Activated naive CD4-positive, alpha-beta T cell treated with anti-CD3 and anti-CD28 coated beads, Interleukin-2, amount 50 U/mL, for 24 hours (primary cell): ENCODE measurements around the gene PSTPIP1.

ENCODE experiments used
- H3K27ac Mint-ChIP-seq: one replicate; pipeline ENCODE4 v1.8.0; 2021; ENCODE audit warnings: mild to moderate bottlenecking, mixed read lengths
- H3K27me3 Mint-ChIP-seq: one replicate; pipeline ENCODE4 v1.8.0; 2021; ENCODE audit warnings: mixed read lengths
- H3K36me3 Mint-ChIP-seq: one replicate; pipeline ENCODE4 v1.8.0; 2021; ENCODE audit warnings: mixed read lengths
- H3K4me1 Mint-ChIP-seq: one replicate; pipeline ENCODE4 v1.8.0; 2021; ENCODE audit warnings: mixed read lengths
- H3K4me3 Mint-ChIP-seq: one replicate; pipeline ENCODE4 v1.8.0; 2021; ENCODE audit warnings: mild to moderate bottlenecking, mixed read lengths
- H3K9me3 Mint-ChIP-seq: one replicate; pipeline ENCODE4 v1.8.0; 2021; ENCODE audit warnings: mixed read lengths

The PSTPIP1 gene

DNA sequence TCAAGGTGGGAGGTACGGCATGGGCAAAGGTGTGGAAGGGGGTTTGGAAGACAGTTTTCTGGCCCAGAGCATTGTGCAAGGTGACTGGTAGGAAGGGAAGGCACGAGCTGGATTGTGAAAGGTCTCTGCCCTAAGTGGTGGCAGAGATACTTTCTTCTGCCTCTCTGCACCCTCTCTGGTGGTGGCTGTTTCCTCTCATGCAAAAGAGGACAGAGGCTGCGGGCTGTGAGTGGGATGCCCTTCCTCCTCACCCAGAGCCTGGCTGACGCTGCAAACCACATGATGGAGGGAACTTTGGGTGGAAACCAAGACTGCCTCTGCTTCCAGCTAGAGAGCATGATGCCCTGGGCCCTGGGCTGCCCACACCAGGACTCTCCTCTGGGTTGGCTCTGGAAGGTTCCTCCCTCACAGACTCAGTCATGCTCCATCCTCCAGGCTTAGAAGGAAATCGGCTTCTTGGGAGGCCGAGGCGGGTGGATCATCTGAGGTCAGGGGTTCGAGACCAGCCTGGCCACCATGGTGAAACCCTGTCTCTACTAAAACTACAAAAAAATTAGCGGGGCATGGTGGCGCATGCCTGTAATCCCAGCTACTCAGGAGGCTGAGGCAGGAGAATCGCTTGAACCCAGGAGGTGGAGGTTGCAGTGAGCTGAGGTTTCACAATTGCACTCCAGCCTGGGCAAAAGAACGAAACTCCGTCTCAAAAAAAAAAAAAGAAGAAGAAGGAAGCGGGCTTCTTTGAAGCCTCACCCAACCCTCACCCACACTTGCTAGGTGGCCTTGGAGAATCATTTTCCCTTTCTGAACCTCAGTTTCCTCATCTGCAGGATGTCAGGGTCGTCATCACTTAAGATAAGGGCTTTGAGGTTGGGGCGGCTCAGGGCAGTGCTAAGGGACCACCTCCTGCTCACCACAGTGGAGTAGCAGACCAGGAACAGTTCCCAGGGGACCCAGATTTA lies 8.3 kb downstream of the PSTPIP1 start:
- Mint-ChIP-seq H3K9me3 (no peaks in the 10 kb centered on the region), H3K27me3 (no peaks in the 10 kb centered on the region), H3K36me3 (peaks cover 8% of the 10 kb centered on the region), H3K27ac (peak overlapping the region; percentile 92), H3K4me1 (peaks cover 87% of the 10 kb centered on the region), H3K4me3 (peak overlapping the region; percentile 63)

DNA sequence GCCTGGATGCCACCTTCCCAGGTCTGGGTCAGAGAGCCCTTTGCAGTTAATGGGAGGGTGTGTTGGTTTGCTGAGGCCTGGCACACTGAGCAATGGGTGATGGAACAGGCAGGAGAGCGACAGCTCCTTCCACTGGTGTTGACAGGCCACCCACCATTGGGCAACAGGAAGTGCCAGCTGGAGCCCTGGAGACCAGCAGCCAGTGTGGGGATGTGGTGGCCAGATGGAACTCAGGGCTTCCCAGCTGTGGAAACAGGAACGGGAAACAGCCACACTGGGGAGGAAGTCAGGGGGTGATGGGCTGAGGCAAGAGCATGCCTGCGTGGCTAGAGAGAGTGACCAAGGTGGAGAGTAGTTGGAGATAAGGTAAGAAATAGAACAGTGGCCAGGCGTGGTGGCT lies 9.3 kb downstream of the PSTPIP1 start:
- Mint-ChIP-seq H3K27ac (peak overlapping the region; percentile 97), H3K4me3 (peak overlapping the region; percentile 30), H3K36me3 (peaks cover 8% of the 10 kb centered on the region), H3K27me3 (no peaks in the 10 kb centered on the region), H3K4me1 (peaks cover 84% of the 10 kb centered on the region), H3K9me3 (no peaks in the 10 kb centered on the region)

DNA sequence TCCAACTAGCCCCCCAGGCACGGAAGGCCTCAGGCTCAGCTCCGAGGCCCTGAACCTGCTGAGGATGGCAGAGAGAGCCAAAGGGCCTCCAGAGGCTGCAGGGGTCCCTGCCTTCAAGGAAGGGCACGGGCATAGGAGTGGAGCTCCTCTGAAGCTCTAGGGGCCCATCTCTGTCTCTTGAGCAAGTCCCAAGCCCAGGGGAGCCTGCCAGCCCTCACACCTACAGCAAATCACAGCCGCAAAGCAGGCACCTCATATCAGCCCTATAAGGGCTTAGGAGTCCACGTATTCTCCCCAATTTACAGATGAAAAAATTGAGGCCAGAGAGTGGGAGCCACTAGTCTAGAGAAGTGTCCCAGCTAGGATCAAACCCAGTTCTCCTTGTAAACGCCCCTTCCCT lies 14.2 kb downstream of the PSTPIP1 start:
- Mint-ChIP-seq H3K4me1 (peaks cover 82% of the 10 kb centered on the region), H3K36me3 (peaks cover 5% of the 10 kb centered on the region), H3K9me3 (no peaks in the 10 kb centered on the region), H3K4me3 (no peak overlapping the region), H3K27me3 (no peaks in the 10 kb centered on the region), H3K27ac (peak overlapping the region; percentile 55)

DNA sequence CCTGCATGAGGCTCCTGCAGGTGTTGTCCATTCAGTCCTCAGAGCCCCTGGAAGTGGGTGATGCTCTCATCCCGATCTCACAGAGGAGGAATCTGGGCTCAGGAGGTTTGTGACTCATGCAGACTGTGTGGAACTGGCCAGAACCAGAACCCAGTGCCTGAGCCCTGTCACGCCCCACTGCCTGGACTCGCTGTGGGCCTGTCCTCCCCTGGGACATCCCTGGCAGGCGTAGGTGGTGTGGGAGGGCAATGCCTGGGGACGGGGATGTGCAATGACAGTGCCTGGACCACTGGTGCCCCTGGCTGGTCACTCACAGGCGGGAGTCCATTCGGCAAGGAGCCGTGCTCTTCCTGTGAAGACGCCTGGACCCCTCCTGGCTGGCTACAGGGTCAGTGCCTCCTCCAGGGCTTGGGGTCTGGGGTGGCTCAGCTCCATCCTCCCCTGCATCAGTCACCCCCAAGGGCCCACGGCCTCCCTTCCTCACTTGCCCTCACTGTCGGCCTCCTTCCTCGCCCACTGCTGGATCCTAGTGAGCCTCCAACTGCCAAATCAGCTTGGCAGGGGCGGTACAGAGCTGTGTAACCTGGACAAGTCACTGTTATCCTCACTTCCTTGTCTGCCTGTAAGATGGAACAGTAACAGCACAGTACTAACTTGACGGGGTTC lies 14.9 kb downstream of the PSTPIP1 start:
- Mint-ChIP-seq H3K27me3 (no peaks in the 10 kb centered on the region), H3K27ac (peak overlapping the region; percentile 90), H3K36me3 (peaks cover 2% of the 10 kb centered on the region), H3K4me3 (no peak overlapping the region), H3K9me3 (no peaks in the 10 kb centered on the region), H3K4me1 (peaks cover 82% of the 10 kb centered on the region)

DNA sequence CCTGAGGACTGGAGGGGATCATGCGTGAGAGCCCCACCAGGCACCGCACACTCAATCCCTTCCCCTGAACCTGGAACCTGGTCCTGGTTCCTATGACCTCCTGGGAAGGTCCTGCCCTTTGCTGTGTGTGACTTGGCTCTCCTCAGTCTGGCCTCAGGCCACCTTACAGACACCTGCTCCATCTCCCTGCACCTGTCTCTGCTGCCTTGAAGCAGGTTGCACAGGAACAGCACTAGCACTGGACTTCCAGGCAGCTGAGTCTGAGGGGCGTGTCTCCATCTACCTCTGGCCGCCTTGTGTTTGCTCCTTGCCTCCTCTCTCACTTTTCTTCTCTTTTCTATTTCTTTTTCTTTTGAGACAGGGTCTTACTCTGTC lies 15.4 kb downstream of the PSTPIP1 start:
- Mint-ChIP-seq H3K36me3 (peaks cover 2% of the 10 kb centered on the region), H3K4me1 (peaks cover 84% of the 10 kb centered on the region), H3K4me3 (no peak overlapping the region), H3K9me3 (no peaks in the 10 kb centered on the region), H3K27ac (peak overlapping the region; percentile 90), H3K27me3 (no peaks in the 10 kb centered on the region)

DNA sequence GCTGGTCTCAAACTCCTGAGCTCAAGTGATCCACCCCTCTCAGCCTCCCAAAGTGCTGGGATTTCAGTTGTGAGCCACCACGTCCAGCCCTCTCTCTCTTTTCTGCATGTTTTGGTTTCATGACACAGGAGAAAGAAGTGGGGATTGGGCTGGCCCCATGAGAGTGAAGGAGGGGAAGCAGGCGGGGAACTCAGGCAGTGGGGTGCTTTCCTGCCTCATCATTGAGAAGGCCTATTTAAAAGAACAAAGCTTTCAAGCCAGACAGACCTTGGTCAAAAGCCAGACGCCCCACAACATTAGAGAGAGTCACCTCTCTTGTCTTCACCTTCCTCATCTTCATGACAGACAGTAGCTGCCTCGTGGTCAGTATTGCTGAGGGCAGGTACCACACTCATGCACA lies 15.9 kb downstream of the PSTPIP1 start:
- no peaks in the 10 kb centered on the region for H3K27me3 Mint-ChIP-seq

DNA sequence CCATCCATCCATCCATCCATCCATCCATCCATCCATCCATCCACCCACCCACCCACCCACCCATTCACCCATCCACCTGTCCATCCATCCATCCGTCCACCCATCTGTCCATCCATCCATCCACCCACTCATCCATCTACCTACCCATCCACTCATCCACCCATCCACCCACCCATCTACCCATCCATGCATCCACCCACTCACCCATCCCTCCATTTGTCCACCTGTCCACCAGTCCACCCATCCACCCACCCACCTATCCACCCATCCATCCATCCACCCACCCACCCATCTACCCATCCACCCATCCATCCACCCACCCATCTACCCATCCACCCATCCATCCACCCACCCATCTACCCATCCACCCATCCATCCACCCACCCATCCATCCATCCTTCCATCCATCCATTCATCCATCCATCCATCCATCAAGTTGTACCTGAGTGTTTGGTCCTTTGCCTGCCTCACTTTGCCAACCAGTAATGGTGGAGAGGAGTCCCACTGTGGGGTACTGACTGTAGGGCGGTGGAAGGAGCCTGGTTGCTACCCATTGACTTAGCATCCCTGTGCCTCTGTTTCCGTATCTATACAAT lies 17.3 kb downstream of the PSTPIP1 start:
- no peak overlapping the region for H3K4me3 Mint-ChIP-seq
- H3K9me3 Mint-ChIP-seq, result no peaks in the 10 kb centered on the region

More for the DNA sequence above, 15.9 kb downstream of the PSTPIP1 start:
- Mint-ChIP-seq H3K4me1 (peaks cover 84% of the 10 kb centered on the region), H3K9me3 (no peaks in the 10 kb centered on the region), H3K36me3 (peaks cover 2% of the 10 kb centered on the region), H3K4me3 (no peak overlapping the region), H3K27ac (peak overlapping the region; percentile 88)

DNA sequence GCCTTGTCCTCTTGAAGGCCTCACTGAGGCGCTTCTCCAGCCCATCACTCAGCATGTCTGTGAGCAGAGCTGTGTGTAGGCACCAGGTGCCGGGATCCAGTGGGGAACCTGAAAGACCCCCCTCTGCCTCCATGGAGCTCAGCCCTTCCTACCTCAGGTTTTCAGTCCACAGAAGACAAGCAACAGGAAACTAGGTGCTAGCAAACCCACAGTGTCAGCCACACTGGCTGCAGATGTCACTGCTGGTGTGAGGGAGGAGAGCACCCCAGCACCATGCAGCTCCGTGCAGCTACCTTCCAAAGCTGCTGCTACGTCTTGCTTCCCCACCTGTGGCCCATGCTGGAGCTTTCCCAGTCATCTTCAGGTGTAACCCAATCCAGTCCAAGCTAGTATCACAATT lies 17.9 kb downstream of the PSTPIP1 start:
- Mint-ChIP-seq H3K27ac (peak overlapping the region; percentile 98), H3K27me3 (no peaks in the 10 kb centered on the region), H3K36me3 (peaks cover 1% of the 10 kb centered on the region), H3K4me3 (peak overlapping the region; percentile 78), H3K9me3 (no peaks in the 10 kb centered on the region), H3K4me1 (peaks cover 80% of the 10 kb centered on the region)

More for the DNA sequence above, 17.3 kb downstream of the PSTPIP1 start:
- no peaks in the 10 kb centered on the region for H3K36me3 Mint-ChIP-seq
- peaks cover 76% of the 10 kb centered on the region for H3K4me1 Mint-ChIP-seq
- no peaks in the 10 kb centered on the region for H3K27me3 Mint-ChIP-seq
- H3K27ac Mint-ChIP-seq, result peak overlapping the region; percentile 49

DNA sequence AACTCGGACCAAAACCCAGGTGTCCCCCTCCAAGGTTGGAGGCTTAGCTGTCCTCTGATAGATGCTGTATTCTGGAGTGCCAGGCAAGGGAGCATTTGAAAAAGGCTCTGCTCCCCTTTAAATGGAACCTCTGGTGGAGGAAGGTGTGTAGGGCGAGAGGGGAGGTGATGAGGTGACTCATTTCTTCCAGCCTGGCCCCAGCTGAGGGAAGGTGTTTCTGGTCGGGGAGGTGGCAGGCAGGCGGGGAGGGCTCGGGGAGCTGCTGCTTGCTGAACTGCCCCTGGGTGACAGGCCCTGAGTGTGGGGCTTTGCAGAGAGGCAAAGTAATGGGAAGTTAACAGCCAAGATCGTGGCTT lies 18.8 kb downstream of the PSTPIP1 start:
- Mint-ChIP-seq H3K4me1 (peaks cover 87% of the 10 kb centered on the region), H3K4me3 (peak overlapping the region; percentile 78), H3K27me3 (no peaks in the 10 kb centered on the region), H3K9me3 (no peaks in the 10 kb centered on the region), H3K27ac (peak overlapping the region; percentile 98), H3K36me3 (peaks cover 3% of the 10 kb centered on the region)

DNA sequence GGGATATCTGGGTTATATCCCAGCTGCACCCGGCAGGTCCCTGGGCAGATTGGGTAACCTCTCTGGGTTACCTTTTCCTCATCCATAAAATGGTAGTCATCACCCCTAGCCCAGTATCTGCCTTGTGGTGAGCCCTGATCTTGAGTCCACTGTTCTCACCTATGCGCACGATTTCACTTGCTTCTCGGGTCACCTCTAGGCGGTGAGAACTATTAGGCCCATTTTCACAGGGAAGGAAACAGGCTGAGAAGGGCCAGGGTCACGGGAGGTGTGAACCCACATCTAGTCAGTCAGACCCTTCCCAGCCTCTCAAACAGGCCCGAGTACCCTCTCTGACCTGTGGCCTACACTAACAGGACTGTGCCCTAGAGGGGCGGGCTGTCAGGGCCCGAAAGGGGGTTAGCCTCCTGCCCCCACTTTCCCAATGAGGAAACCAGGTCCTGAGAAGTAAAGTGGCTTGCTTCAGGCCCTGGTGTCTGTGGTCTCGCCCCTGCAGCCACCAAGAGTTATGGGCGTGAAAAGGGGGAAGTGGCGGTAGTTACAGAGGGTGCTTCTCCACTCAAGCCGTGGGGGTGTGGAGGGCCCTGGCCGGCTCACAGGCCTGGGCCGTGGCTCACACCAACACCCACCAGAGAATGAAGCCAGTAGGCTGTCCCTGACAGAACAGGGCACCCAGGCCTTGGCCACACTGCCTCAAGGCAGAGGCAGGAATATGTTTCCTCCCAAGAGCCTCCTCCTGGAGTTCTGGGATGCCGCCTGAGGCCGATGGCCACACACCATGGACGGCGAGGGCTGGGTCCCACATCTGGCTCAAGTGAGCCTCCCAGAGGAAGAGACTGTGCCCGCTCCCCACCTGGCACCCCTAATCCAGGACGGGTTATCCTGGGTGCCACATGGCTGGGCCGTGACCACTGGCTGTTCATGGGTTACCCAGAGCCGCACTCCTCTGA lies 19.5 kb downstream of the PSTPIP1 start:
- Mint-ChIP-seq H3K27ac (peak overlapping the region; percentile 98), H3K4me3 (peak overlapping the region; percentile 78), H3K27me3 (no peaks in the 10 kb centered on the region), H3K9me3 (no peaks in the 10 kb centered on the region), H3K36me3 (peaks cover 3% of the 10 kb centered on the region), H3K4me1 (peaks cover 84% of the 10 kb centered on the region)

DNA sequence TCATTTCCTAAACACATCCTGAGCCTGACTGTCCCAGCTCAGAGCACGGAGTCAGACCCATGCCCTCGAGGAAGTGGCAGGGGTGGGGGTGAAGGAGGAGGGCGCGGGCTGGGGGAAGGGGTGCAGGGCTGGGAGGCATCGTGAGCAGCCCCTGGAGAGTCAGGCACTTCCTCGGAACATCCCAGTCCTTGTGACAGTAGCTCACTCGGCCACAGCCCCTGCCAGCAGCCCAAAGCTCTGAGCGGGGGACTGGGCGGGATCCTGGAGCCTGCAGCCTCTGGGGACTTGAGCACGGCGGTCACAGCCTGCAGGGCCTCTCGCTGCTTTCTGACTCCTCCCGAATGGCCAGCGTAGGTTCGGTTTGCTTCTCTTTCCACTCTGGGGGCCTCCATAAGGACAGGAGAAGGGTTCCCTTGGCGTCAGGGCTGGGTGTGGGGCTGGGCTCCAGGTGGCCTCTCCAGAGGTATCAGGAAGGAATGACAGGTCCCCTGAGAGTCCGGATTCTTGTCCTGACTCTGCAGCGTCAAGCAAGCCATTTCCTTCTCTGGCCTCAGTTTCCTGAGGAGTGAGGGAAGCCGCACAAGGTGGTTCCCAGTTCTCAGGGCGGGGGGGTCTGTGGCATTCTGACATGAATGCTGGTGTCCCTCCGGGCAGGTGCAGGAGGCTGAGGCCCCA lies 20.9 kb downstream of the PSTPIP1 start:
- peak overlapping the region; percentile 52 for H3K27ac Mint-ChIP-seq
- peaks cover 85% of the 10 kb centered on the region for H3K4me1 Mint-ChIP-seq
- H3K36me3 Mint-ChIP-seq, result peaks cover 5% of the 10 kb centered on the region
- no peak overlapping the region for H3K4me3 Mint-ChIP-seq
- H3K9me3 Mint-ChIP-seq, result no peaks in the 10 kb centered on the region
- no peaks in the 10 kb centered on the region for H3K27me3 Mint-ChIP-seq

DNA sequence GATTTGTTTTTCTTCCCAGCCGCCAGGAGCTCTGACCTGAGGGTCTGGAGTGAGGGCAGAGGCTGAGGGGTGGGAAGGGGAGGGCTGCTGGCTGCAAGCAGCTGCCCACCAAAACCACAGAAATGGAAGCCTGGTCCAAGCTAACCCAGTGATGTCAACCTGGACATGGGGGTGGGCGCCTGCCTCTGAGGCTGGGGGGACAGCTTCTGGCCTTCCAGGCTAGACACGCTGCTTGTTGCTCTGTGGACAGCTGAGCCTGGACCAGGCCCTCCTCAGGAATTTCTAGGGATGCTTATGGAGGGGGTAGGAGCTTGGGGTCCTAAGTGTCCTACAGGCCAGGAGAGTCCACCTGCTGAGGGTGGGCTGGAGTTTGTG lies 21.4 kb downstream of the PSTPIP1 start:
- no peak overlapping the region for H3K4me3 Mint-ChIP-seq
- no peaks in the 10 kb centered on the region for H3K9me3 Mint-ChIP-seq
- peaks cover 5% of the 10 kb centered on the region for H3K36me3 Mint-ChIP-seq
- H3K27me3 Mint-ChIP-seq, result no peaks in the 10 kb centered on the region
- H3K4me1 Mint-ChIP-seq, result peaks cover 85% of the 10 kb centered on the region
- H3K27ac Mint-ChIP-seq, result no peak overlapping the region

DNA sequence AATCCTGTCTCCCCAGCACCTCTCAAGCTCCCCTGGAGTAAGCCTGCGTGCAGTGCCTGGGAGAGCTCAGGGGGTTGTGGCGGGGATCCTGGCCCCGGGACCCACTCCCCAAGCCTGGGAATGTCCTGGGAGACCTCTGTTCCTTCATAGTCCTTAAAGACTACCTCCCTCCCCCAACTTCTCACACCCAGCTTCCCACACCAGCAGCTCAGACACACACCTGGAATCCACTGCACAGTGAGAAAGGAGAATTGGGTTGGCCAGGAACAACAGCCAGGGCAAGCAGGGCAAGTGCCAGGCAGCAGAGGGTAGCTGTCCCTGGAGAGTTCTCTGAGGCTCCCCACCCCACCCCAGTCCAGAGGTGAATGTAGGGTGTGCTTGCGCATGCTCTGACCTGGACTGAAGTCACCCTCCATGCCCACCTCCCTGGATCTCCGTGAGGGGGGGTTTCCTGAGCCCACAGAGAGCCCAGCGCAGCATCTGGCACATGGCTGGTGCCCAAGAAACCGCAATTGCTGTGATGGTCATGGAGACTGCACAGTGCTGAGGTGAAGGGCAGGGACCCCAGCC lies 22.2 kb downstream of the PSTPIP1 start:
- Mint-ChIP-seq H3K27me3 (no peaks in the 10 kb centered on the region), H3K36me3 (peaks cover 5% of the 10 kb centered on the region), H3K4me1 (peaks cover 87% of the 10 kb centered on the region), H3K27ac (peak overlapping the region; percentile 74), H3K4me3 (no peak overlapping the region), H3K9me3 (no peaks in the 10 kb centered on the region)
